GM12878 (cell line): ENCODE data around the gene B4GALT5. TPM values are rescaled to one million over a fixed set of nuclear protein-coding genes. Genes with fewer than 3 reads are reported as not detected.

Experiments used
- ATAC-seq: fragments of 200-7000 bp; cut with Tn5 transposase; 3 replicates; pipeline ENCODE4 v1.9.1; 2020; ENCODE audit warnings: mild to moderate bottlenecking, moderate library complexity
- BruUV-seq: library from RNA; stranded (reverse); fragments of 400-500 nt; replicated peaks from 2 replicates; lab custom pipeline; 2021; lab: Mats Ljungman, UMichigan
- CTCF ChIA-PET: fragments of 300-600 bp; sonication (Branson Sonifier 250); formaldehyde crosslinking; extraction: SDS; loops from one replicate; lab custom pipeline; 2021; ENCODE audit warnings: inconsistent platforms; lab: Yijun Ruan, JAX
- POLR2A ChIA-PET: fragments of 350-600 bp; formaldehyde crosslinking; extraction: SDS; loops from one replicate; lab custom pipeline; 2021; ENCODE audit warnings: inconsistent platforms; lab: Charles Lee
- RAD21 ChIA-PET: fragments of 300-600 bp; sonication (Branson Sonifier 250); formaldehyde crosslinking; loops from one replicate; lab custom pipeline; 2023; ENCODE audit warnings: antibody characterized with exemption; ENCODE audit not compliant: unreplicated experiment; lab: Charles Lee
- SMC1A ChIA-PET: fragments of 300-600 bp; sonication (Branson Sonifier 250); formaldehyde crosslinking; loops from one replicate; lab custom pipeline; 2023; ENCODE audit not compliant: unreplicated experiment, uncharacterized antibody; lab: Charles Lee
- DNase-seq: peaks from one replicate; pipeline ENCODE4 v3.0.0-alpha.2; 2011; ENCODE audit warnings: low read depth, low spot score
- FAIRE-seq: peaks from 3 replicates; lab custom pipeline; 2011; peaks lifted over from hg19 to GRCh38; lab: Jason Lieb, UNC
- H2AFZ ChIP-seq: 2 replicates; pipeline ENCODE4 v1.6.0; 2011; ENCODE audit warnings: low read depth, low read length, control low read depth; ENCODE audit not compliant: control insufficient read depth
- H3K27ac ChIP-seq: 2 replicates; pipeline ENCODE4 v1.5.1; 2011; ENCODE audit warnings: control low read depth; ENCODE audit not compliant: control insufficient read depth, insufficient read depth
- H3K27me3 ChIP-seq, 2 experiments: replicated peaks in 1 of 2; 2 replicates each; pipeline versions ENCODE4 v1.6.0 to v1.6.1; 2011; ENCODE audit warnings: low read length in 1 of 2; ENCODE audit not compliant: control insufficient read depth in 2 of 2, insufficient read depth in 2 of 2
- H3K36me3 ChIP-seq, 2 experiments: 2 replicates each; pipeline ENCODE4 v1.5.1; 2011; ENCODE audit warnings: low read length in 1 of 2; ENCODE audit not compliant: control insufficient read depth in 2 of 2, insufficient read depth in 2 of 2
- H3K4me1 ChIP-seq: 2 replicates; pipeline ENCODE4 v1.6.1; 2011; ENCODE audit warnings: mild to moderate bottlenecking, low read length, moderate library complexity, mixed read lengths; ENCODE audit not compliant: control insufficient read depth, insufficient read depth
- H3K4me2 ChIP-seq: 2 replicates; pipeline ENCODE4 v1.6.0; 2011; ENCODE audit warnings: control low read depth; ENCODE audit not compliant: control insufficient read depth, insufficient read depth
- H3K4me3 ChIP-seq: fragments of 200-600 bp; sonication (generic); 2 replicates; pipeline ENCODE4 v1.5.1; 2016
- H3K79me2 ChIP-seq: 2 replicates; pipeline ENCODE4 v1.6.0; 2011; ENCODE audit warnings: low read length; ENCODE audit not compliant: control insufficient read depth, insufficient read depth
- H3K9ac ChIP-seq: 2 replicates; pipeline ENCODE4 v1.8.0; 2011; ENCODE audit warnings: low read length, control low read depth, mixed read lengths; ENCODE audit not compliant: control insufficient read depth, insufficient read depth
- H3K9me3 ChIP-seq: replicated peaks from 3 replicates; pipeline ENCODE4 v1.5.1; 2011; ENCODE audit warnings: mild to moderate bottlenecking, low read length; ENCODE audit not compliant: control insufficient read depth, insufficient read depth
- H4K20me1 ChIP-seq: 2 replicates; pipeline ENCODE4 v1.6.0; 2011; ENCODE audit not compliant: control insufficient read depth, insufficient read depth
- CBX5 ChIP-seq: sonication (generic); IDR thresholded peaks from 2 replicates; pipeline ENCODE4 v1.6.1; 2016; ENCODE audit warnings: low read depth, moderate library complexity, mild to moderate bottlenecking, inconsistent platforms
- CHD4 ChIP-seq: fragments of 200-600 bp; sonication (generic); IDR thresholded peaks from 2 replicates; pipeline ENCODE4 v1.6.1; 2016; ENCODE audit warnings: mild to moderate bottlenecking
- CREB1 ChIP-seq: IDR thresholded peaks from 2 replicates; pipeline ENCODE4 v1.6.1; 2012; ENCODE audit warnings: low read depth, mild to moderate bottlenecking, inconsistent platforms
- SP1 ChIP-seq: IDR thresholded peaks from one replicate; pipeline ENCODE4 v1.6.1; 2011; ENCODE audit warnings: low read depth, low read length
- WGBS: methylation state at CpG from one replicate; pipeline ENCODE4 v1.1.6; 2016; ENCODE audit warnings: low lambda C conversion rate; ENCODE audit not compliant: insufficient replicate concordance, insufficient coverage; ENCODE audit errors: missing lambda C conversion rate; 5-methylcytosine and 5-hydroxymethylcytosine counted together
- in situ Hi-C: fragments of 300-500 bp; cut with MboI; formaldehyde crosslinking; loops from 9 replicates; pipeline ENCODE4 v1.14.3; 2018; ENCODE audit warnings: mixed read lengths
- intact Hi-C: fragments of 100-400 bp; cut with micrococcal nuclease; formaldehyde crosslinking; loops from one replicate; pipeline ENCODE4 v1.14.2; 2022; ENCODE audit not compliant: unreplicated experiment
- polyA plus RNA-seq, 11 experiments: library from polyadenylated mRNA; depleted of rRNA in 4 of 11; unstranded in 6 of 11; stranded (reverse) in 5 of 11; fragments of >200 nt; fragmentation: Nextera tagmentation in 4 of 11; fragmentation: Illumina TruSeq in 1 of 11; extraction: Ambion mirVana in 4 of 11; extraction: Trizol in 1 of 11; gene quantifications; 1 replicate in 1 of 11; 2 replicates in 10 of 11; pipeline versions ENCODE4 v1.2.1 to v1.2.3, GENCODE V29; 2011 to 2016; ENCODE audit warnings: inconsistent platforms in 2 of 11, missing spikeins in 2 of 11, low read depth in 1 of 11
- total RNA-seq, 4 experiments: library from RNA; depleted of rRNA in 3 of 4; stranded (reverse); fragments of >200 nt in 3 of 4; fragmentation: Illumina TruSeq in 1 of 4; extraction: Trizol in 1 of 4; gene quantifications; 2 replicates each; pipeline versions ENCODE4 v1.2.1 to v1.2.3, GENCODE V29; 2013 to 2021
- TF ChIP-seq, protein P1 (sequence below): fragments of 450-650 bp; IDR thresholded peaks from 2 replicates; pipeline ENCODE4 v1.6.1; 2017; ENCODE audit warnings: mild to moderate bottlenecking, moderate library complexity
- TF ChIP-seq, protein P2 (sequence below): fragments of 450-650 bp; IDR thresholded peaks from 2 replicates; pipeline ENCODE4 v1.6.1; 2016; ENCODE audit warnings: mild to moderate bottlenecking, moderate library complexity, borderline replicate concordance
- TF ChIP-seq, protein P3 (sequence below): fragments of 450-650 bp; conservative IDR thresholded peaks from 2 replicates; pipeline ENCODE4 v1.6.1; 2017; ENCODE audit warnings: mild to moderate bottlenecking, moderate library complexity

The B4GALT5 gene
- total and polyA plus RNA-seq, 10 of the 15 experiments (the other 5 are each of a cell fraction or from before 2014, with no cell fraction given) = 2.0 to 55.5 (median 20.2) TPM

DNA sequence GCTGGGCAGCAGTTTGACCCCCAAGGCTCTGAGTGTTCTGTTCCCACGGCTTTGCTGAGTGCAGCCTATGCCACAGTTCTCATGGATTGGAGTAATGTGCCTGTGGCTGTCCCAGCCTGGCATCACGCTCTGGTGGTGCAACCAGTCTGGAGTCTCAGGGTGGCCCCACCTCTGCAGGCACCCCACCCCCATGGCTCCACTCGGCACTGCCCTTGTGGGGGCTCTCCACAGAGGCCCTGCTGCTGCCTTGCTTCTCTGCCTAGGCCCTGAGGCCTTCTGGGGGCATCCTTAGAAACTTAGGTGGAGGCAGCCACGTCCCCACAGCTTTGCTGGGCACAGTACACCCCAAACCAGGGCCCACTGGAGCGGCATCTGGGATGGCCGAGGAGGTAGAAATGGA lies 25.4 kb upstream of the B4GALT5 start (continued):
- TF ChIP-seq, protein P1, sequence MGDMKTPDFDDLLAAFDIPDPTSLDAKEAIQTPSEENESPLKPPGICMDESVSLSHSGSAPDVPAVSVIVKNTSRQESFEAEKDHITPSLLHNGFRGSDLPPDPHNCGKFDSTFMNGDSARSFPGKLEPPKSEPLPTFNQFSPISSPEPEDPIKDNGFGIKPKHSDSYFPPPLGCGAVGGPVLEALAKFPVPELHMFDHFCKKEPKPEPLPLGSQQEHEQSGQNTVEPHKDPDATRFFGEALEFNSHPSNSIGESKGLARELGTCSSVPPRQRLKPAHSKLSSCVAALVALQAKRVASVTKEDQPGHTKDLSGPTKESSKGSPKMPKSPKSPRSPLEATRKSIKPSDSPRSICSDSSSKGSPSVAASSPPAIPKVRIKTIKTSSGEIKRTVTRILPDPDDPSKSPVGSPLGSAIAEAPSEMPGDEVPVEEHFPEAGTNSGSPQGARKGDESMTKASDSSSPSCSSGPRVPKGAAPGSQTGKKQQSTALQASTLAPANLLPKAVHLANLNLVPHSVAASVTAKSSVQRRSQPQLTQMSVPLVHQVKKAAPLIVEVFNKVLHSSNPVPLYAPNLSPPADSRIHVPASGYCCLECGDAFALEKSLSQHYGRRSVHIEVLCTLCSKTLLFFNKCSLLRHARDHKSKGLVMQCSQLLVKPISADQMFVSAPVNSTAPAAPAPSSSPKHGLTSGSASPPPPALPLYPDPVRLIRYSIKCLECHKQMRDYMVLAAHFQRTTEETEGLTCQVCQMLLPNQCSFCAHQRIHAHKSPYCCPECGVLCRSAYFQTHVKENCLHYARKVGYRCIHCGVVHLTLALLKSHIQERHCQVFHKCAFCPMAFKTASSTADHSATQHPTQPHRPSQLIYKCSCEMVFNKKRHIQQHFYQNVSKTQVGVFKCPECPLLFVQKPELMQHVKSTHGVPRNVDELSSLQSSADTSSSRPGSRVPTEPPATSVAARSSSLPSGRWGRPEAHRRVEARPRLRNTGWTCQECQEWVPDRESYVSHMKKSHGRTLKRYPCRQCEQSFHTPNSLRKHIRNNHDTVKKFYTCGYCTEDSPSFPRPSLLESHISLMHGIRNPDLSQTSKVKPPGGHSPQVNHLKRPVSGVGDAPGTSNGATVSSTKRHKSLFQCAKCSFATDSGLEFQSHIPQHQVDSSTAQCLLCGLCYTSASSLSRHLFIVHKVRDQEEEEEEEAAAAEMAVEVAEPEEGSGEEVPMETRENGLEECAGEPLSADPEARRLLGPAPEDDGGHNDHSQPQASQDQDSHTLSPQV = no peak
- TF ChIP-seq CREB1 = no peak
- TF ChIP-seq, protein P2, sequence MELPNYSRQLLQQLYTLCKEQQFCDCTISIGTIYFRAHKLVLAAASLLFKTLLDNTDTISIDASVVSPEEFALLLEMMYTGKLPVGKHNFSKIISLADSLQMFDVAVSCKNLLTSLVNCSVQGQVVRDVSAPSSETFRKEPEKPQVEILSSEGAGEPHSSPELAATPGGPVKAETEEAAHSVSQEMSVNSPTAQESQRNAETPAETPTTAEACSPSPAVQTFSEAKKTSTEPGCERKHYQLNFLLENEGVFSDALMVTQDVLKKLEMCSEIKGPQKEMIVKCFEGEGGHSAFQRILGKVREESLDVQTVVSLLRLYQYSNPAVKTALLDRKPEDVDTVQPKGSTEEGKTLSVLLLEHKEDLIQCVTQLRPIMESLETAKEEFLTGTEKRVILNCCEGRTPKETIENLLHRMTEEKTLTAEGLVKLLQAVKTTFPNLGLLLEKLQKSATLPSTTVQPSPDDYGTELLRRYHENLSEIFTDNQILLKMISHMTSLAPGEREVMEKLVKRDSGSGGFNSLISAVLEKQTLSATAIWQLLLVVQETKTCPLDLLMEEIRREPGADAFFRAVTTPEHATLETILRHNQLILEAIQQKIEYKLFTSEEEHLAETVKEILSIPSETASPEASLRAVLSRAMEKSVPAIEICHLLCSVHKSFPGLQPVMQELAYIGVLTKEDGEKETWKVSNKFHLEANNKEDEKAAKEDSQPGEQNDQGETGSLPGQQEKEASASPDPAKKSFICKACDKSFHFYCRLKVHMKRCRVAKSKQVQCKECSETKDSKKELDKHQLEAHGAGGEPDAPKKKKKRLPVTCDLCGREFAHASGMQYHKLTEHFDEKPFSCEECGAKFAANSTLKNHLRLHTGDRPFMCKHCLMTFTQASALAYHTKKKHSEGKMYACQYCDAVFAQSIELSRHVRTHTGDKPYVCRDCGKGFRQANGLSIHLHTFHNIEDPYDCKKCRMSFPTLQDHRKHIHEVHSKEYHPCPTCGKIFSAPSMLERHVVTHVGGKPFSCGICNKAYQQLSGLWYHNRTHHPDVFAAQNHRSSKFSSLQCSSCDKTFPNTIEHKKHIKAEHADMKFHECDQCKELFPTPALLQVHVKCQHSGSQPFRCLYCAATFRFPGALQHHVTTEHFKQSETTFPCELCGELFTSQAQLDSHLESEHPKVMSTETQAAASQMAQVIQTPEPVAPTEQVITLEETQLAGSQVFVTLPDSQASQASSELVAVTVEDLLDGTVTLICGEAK = no peak

DNA sequence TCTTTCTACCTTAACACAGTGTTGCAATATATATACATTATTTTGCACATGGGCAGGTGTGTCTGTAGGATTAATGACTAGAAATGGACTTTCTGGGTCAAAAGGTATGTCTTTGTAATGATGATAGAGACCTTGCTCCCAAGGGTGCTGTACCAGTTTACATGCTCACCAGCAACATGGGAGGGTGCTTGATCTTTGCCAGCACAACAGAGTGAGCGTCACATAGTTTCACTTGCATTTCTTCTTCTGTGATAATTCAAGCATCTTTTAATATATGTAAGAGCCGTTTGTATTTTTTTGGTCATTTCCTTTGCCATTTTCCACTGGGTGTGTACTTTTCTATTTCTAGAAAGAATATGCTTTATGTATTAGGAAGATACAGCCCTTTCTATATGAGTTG lies 23.6 kb upstream of the B4GALT5 start:
- ChIA-PET POLR2A (no interaction called here), SMC1A (interaction anchor here (1.5 kb wide), 1 partner anchor 11 kb away, joined by 4 read pairs; no protein-coding TSS in a partner anchor), CTCF (interaction anchor here (1.1 kb wide), 1 partner anchor 125 kb away, joined by 6 read pairs; no protein-coding TSS in a partner anchor), RAD21 (no interaction called here)
- Histone ChIP-seq H3K9ac (no peak overlapping the region), H3K79me2 (no peaks in the 10 kb centered on the region), H2AFZ (no peak overlapping the region), H3K4me2 (no peak overlapping the region), H3K27me3 (no peaks in the 10 kb centered on the region), H3K4me3 (no peak overlapping the region), H4K20me1 (no peaks in the 10 kb centered on the region), H3K9me3 (no peaks in the 10 kb centered on the region), H3K36me3 (no peaks in the 10 kb centered on the region), H3K27ac (no peak overlapping the region), H3K4me1 (no peaks in the 10 kb centered on the region)
- peak; percentile 70 for ATAC-seq
- intact Hi-C loops = no loop called here
- no peak for DNase-seq
- no TSS peak for BruUV-seq
- no peak for FAIRE-seq
- in situ Hi-C loops = no loop called here
- WGBS = 0% methylated on average over 2 of the region's 2 CpGs
- TF ChIP-seq CBX5 (no peak), CHD4 (no peak), SP1 (no peak)
- TF ChIP-seq, protein P3, sequence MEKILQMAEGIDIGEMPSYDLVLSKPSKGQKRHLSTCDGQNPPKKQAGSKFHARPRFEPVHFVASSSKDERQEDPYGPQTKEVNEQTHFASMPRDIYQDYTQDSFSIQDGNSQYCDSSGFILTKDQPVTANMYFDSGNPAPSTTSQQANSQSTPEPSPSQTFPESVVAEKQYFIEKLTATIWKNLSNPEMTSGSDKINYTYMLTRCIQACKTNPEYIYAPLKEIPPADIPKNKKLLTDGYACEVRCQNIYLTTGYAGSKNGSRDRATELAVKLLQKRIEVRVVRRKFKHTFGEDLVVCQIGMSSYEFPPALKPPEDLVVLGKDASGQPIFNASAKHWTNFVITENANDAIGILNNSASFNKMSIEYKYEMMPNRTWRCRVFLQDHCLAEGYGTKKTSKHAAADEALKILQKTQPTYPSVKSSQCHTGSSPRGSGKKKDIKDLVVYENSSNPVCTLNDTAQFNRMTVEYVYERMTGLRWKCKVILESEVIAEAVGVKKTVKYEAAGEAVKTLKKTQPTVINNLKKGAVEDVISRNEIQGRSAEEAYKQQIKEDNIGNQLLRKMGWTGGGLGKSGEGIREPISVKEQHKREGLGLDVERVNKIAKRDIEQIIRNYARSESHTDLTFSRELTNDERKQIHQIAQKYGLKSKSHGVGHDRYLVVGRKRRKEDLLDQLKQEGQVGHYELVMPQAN = no peak
